KMS-11 (cell line): ENCODE results near the gene TMEM185B.

ENCODE experiments used
- H2AFZ ChIP-seq: fragments of 200-600 bp; sonication (generic); 2 replicates; pipeline ENCODE4 v1.6.1; 2016; ENCODE audit warnings: antibody characterized with exemption, mixed run types, low read depth
- H3K27ac ChIP-seq: fragments of 200-600 bp; sonication (generic); 2 replicates; pipeline ENCODE4 v1.6.1; 2016; ENCODE audit warnings: mild to moderate bottlenecking, mixed run types
- H3K27me3 ChIP-seq: fragments of 200-600 bp; sonication (generic); 2 replicates; pipeline ENCODE4 v1.6.1; 2017; ENCODE audit warnings: mild to moderate bottlenecking, low read depth, mixed run types, moderate library complexity; ENCODE audit not compliant: insufficient read depth
- H3K36me3 ChIP-seq: fragments of 200-600 bp; sonication (generic); 2 replicates; pipeline ENCODE4 v1.6.1; 2017; ENCODE audit warnings: mild to moderate bottlenecking, mixed run types; ENCODE audit not compliant: insufficient read depth
- H3K4me1 ChIP-seq: fragments of 200-600 bp; sonication (generic); 2 replicates; pipeline ENCODE4 v1.6.1; 2016; ENCODE audit warnings: mild to moderate bottlenecking, low read depth, mixed run types; ENCODE audit not compliant: poor library complexity, severe bottlenecking
- H3K4me2 ChIP-seq: fragments of 200-600 bp; sonication (generic); 2 replicates; pipeline ENCODE4 v1.7.0; 2016; ENCODE audit warnings: mild to moderate bottlenecking, mixed run types
- H3K4me3 ChIP-seq: fragments of 200-600 bp; sonication (generic); IDR thresholded peaks from 2 replicates; pipeline ENCODE4 v1.6.1; 2017; ENCODE audit warnings: low read depth, low read length, mixed read lengths; ENCODE audit not compliant: insufficient read depth
- H3K79me2 ChIP-seq: fragments of 200-600 bp; sonication (generic); 2 replicates; pipeline ENCODE4 v1.6.1; 2016; ENCODE audit warnings: low read depth, mixed run types; ENCODE audit not compliant: insufficient read depth
- H3K9ac ChIP-seq: fragments of 200-600 bp; sonication (generic); 2 replicates; pipeline ENCODE4 v1.6.1; 2016; ENCODE audit warnings: mild to moderate bottlenecking, mixed run types
- H4K20me1 ChIP-seq: fragments of 200-600 bp; sonication (generic); 2 replicates; pipeline ENCODE4 v1.6.1; 2016; ENCODE audit warnings: mild to moderate bottlenecking, mixed run types; ENCODE audit not compliant: insufficient read depth
- CTCF ChIP-seq: fragments of 200-600 bp; sonication (generic); conservative IDR thresholded peaks from 2 replicates; pipeline ENCODE4 v1.6.1; 2017; ENCODE audit warnings: low read depth, mild to moderate bottlenecking, antibody characterized with exemption, low read length, moderate library complexity, mixed read lengths

TMEM185B gene

DNA sequence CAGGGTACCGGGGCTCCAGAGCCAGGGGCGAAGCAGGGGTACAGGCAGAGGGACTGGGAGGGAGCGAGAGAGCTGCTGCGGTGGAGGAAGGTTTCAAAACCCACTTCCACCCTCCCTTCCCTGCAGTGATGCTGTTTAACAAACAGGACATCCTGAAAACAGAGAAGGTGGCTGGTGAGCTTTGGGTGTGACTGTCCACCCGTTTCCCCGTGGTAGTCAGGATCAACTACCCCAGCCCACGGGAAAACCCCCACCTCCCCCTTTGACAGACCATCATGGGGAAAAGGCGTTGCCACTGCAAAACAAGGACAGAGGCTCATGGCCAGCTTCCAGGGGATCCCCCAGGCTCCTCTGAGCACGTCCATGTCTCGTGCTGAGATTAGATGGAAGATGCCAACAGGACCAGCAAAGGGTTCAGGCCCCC lies 12.9 kb downstream of the TMEM185B start:
- no peak overlapping the region for H3K27ac ChIP-seq
- H2AFZ ChIP-seq, result no peak overlapping the region
- H3K4me2 ChIP-seq, result no peak overlapping the region
- H3K36me3 ChIP-seq, result no peaks in the 10 kb centered on the region
- no peaks in the 10 kb centered on the region for H3K79me2 ChIP-seq
- H3K4me3 ChIP-seq, result no peak overlapping the region
- TF ChIP-seq CTCF, result no peak
- no peaks in the 10 kb centered on the region for H3K4me1 ChIP-seq
- no peaks in the 10 kb centered on the region for H3K27me3 ChIP-seq
- H4K20me1 ChIP-seq, result no peaks in the 10 kb centered on the region
- H3K9ac ChIP-seq, result no peak overlapping the region

DNA sequence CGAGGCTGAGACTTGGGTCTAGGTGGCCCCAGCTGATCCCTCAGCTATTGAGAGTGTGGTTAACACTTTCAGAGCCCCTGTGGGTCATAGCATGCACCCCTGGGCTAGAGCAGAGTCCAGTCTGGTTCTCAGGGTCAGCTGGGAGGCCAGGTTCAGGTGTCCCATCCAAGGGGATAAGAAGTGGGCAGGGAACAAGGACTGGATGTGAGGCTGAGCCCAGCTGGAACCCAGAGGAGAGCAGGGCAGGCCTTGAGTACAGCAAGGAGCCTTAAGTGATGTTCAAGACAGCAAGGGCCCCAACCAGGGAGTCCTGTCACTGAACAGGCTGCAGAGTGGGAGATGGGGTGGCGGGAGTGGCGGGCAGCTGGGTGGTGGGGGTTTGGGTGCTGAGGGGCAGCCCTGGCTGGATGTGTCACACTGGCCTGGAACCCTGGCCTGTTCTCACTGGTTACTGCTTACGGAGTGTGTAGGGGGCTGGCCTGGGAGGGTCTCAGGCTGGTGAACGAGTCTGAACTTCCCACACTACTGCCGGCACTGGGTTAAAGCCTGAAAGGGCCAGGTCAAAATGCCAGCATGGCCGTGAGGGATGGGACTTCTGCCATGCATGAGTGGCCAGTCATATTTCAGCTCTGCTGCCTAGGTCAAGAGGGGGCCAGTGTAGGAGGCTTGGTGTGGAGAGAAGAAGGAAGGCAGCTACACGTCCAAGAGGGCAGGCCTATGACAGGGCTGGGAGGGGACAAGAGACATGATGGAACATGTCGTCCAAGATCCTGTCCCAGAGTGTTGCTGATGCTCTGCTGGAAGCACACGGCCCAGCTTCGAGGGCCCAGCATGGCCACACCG lies 13.6 kb downstream of the TMEM185B start:
- Histone ChIP-seq H3K36me3 (no peaks in the 10 kb centered on the region), H3K4me2 (no peak overlapping the region), H4K20me1 (no peaks in the 10 kb centered on the region), H3K27ac (no peak overlapping the region), H3K27me3 (no peaks in the 10 kb centered on the region), H3K9ac (no peak overlapping the region), H3K79me2 (no peaks in the 10 kb centered on the region), H3K4me1 (no peaks in the 10 kb centered on the region), H2AFZ (no peak overlapping the region), H3K4me3 (no peak overlapping the region)
- TF ChIP-seq CTCF, result no peak

GRCh38 chr2:120208381-120209353 lies 14.5 kb downstream of the TMEM185B start:
- no peaks in the 10 kb centered on the region for H3K27me3 ChIP-seq
- no peak for TF ChIP-seq CTCF
- no peak overlapping the region for H2AFZ ChIP-seq
- H3K79me2 ChIP-seq, result no peaks in the 10 kb centered on the region
- H3K36me3 ChIP-seq, result no peaks in the 10 kb centered on the region
- no peaks in the 10 kb centered on the region for H3K4me1 ChIP-seq
- H3K4me3 ChIP-seq, result no peak overlapping the region
- H3K9ac ChIP-seq, result no peak overlapping the region
- H3K4me2 ChIP-seq, result no peak overlapping the region
- no peaks in the 10 kb centered on the region for H4K20me1 ChIP-seq
- no peak overlapping the region for H3K27ac ChIP-seq

DNA sequence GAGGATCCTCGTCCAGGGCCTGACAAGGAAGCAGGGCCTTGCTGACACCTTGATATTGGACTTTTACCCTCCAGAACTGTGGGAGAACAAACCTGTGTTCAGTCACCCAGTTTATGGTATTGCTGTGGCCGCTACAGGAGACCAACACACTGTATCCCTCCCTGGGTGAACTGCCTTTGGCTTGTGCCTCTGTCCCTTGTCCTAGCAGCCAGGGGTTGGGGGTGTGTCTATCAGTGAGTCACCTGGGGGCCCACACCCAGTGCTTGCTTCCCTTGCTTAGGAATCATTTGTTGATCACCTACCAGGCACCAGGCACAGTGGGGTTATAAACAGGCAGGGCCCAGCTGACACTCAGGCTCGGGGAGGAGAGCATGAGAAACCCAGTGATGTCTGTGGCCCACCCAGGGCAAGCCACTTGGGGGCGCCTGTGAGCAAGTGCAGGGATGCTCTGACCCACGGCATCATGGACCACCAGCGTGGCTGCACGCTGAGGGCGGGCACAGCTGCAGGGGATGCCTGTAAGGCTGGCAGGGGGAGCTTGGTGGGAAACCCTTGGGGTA lies 17.1 kb downstream of the TMEM185B start:
- no peak overlapping the region for H3K4me2 ChIP-seq
- H3K4me3 ChIP-seq, result no peak overlapping the region
- TF ChIP-seq CTCF, result peak; percentile 34; the same call in 1 of the 2 replicates
- H3K9ac ChIP-seq, result no peak overlapping the region
- no peaks in the 10 kb centered on the region for H3K4me1 ChIP-seq
- H3K27me3 ChIP-seq, result no peaks in the 10 kb centered on the region
- no peak overlapping the region for H2AFZ ChIP-seq
- no peak overlapping the region for H3K27ac ChIP-seq
- no peaks in the 10 kb centered on the region for H4K20me1 ChIP-seq
- H3K79me2 ChIP-seq, result no peaks in the 10 kb centered on the region
- no peaks in the 10 kb centered on the region for H3K36me3 ChIP-seq
